ENCODE data around the gene ZDHHC14. TPM values are rescaled to one million over a fixed set of nuclear protein-coding genes. Genes with fewer than 3 reads are reported as not detected.
A peak's percentile ranks its signal among the peaks of the same experiment; 100 is the strongest.

ZDHHC14 gene
- total RNA-seq, 1 experiment from 2014 or later: 3.2 TPM

DNA sequence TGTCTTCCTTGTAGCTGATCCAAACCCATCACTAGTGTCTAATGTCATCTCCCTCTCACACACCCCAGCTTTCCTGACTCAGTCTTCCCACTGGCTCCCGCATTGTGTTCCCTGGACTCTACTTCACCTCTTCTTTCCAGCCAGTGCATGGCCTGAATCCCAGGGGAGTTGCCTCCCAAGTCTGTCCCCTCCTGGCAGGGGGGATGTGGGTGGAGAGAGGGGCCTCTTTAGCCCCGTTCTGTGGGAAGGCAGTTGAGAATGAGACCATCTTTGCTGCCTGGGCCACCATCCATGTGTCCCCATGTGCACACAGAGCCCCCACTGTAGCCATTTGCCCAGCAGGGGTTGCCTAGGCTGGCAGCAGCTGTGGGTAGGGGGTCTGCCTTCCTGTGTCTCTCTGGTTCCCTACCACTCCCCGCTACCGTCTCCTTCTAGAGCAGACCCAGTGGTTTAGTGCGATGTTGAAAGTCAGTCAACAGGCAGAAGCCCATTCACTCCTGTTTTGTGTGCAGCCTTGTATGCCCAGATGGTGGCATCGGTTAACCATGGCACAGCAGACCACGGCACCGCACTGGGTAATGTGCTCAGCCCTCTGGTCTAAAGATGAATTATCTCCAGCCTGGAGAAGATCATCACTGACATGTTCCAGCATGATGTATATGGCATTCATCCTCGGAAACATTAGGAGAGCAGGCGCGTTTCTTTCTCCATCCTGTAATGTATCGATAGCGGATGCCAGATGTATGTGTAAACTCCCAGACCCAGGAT lies 263.2 kb downstream of the ZDHHC14 start:
- peak; percentile 11 for DNase-seq (ENCODE audit: low spot score)

GRCh38 chr6:157645201-157645795 lies 264.3 kb downstream of the ZDHHC14 start:
- DNase-seq (ENCODE audit: low spot score): no peak

DNA sequence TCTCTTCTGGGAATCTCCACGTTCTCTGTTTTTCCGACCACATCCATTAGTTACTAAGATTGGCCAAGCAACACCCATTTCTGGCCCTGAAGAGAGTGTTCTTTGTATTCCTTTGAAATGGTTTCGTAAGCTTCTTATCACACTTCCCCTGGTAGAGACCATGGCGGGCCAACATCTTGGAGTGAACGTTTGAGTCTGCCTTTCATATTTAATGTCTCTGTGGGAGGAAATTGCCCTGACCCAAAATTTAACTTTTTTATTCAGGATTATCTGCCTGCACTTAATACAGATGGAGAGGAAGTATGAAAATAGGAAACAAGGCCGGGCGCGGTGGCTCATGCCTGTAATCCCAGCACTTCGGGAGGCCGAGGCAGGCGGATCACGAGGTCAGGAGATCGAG lies 265.0 kb downstream of the ZDHHC14 start:
- DNase-seq (ENCODE audit: low spot score): no peak

- DNase-seq (ENCODE audit: low spot score): no peak
Observed at GRCh38 chr6:157647261-157647915, 266.4 kb downstream of the ZDHHC14 start.

- no peak for DNase-seq (ENCODE audit: low spot score)
Observed at GRCh38 chr6:157648561-157648960, 267.6 kb downstream of the ZDHHC14 start.

- no peak for DNase-seq (ENCODE audit: low spot score)
Observed at GRCh38 chr6:157649311-157650260, 268.6 kb downstream of the ZDHHC14 start.

DNA sequence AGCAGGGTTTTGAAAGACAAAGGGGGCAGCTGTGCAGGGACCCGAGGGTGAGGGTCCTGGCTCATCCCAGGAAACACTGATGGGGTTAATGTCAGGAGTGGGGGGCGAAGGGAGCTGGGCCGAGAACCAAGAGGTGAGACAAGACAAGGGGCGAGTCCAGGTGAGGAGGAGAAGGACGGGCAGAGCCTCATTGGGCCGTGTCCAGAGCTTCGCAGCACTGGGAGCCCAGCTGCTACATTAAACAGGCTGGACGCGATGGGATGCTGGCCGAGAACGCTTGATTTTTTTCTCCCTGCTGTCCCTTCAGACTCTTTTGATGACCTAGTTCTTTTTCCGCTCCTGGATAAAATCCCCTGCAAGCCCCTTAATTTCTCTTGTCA lies 269.3 kb downstream of the ZDHHC14 start:
- DNase-seq (ENCODE audit: low spot score): no peak

- no peak for DNase-seq (ENCODE audit: low spot score)
Observed at GRCh38 chr6:157650801-157651200, 269.8 kb downstream of the ZDHHC14 start.

- no peak for DNase-seq (ENCODE audit: low spot score)
Observed at GRCh38 chr6:157651731-157652490, 270.9 kb downstream of the ZDHHC14 start.

- DNase-seq (ENCODE audit: low spot score): no peak
Observed at GRCh38 chr6:157652601-157653363, 271.8 kb downstream of the ZDHHC14 start.

DNA sequence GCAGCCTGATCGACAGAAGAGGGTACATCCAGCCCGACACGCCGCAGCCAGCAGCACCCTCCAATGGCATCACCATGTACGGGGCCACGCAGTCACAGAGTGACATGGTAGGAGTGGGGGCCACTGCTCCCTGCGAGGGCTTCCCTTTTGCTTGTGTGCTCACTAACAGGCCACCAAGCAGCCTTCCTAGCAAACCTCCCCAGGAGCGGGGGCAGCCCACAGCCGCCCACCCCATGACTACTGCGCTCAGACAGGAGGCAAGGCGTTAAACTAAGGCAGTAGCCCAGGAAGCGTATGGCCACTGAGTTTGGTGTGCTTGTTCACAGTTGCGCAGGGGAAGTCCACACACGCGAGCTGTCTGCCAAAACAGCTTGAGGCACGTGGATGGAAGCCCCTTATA lies 272.5 kb downstream of the ZDHHC14 start:
- no peak for DNase-seq (ENCODE audit: low spot score)

DNA sequence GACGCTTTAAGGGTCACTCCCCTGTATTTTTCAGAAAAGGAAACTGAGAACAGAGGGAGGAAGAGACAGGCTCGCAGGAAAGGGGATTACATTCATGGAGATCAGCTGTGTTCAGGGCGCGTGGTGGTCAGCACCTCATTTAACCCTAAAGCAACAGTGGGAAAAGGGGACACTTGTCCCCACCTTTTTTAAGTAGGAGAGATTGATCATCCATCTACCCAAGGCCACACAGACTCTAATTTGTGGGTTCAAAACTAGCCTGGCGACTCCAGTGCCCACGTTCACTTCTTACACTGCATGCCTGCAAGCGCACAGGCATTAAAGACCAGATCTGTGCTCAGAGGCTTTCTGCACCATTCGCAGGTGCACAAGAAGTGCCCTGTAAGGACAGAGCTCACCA lies 274.1 kb downstream of the ZDHHC14 start:
- no peak for DNase-seq (ENCODE audit: low spot score)

GRCh38 chr6:157656437-157656997 lies 275.5 kb downstream of the ZDHHC14 start:
- DNase-seq (ENCODE audit: low spot score): no peak

DNA sequence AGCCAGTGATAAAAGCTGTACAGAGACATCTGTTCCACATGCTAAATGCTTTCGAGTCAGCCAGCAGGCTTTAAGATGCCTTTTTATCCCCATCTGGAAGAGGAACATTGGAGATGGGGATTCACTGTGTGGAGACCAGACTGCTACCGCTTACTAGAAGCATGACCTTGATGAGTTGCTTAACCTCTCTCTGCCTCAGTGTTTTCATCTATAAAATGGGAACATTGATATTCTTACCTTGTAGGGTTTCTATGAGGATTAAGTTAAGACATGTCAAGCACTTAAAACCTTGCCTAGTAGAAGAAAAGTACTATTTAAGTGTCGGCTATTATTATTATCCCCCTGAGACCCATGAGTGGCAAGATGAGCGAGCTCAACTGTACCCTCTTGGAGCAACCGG lies 276.8 kb downstream of the ZDHHC14 start:
- no peak for DNase-seq (ENCODE audit: low spot score)

- DNase-seq (ENCODE audit: low spot score): no peak
Observed at GRCh38 chr6:157658301-157658700, 277.3 kb downstream of the ZDHHC14 start.

DNA sequence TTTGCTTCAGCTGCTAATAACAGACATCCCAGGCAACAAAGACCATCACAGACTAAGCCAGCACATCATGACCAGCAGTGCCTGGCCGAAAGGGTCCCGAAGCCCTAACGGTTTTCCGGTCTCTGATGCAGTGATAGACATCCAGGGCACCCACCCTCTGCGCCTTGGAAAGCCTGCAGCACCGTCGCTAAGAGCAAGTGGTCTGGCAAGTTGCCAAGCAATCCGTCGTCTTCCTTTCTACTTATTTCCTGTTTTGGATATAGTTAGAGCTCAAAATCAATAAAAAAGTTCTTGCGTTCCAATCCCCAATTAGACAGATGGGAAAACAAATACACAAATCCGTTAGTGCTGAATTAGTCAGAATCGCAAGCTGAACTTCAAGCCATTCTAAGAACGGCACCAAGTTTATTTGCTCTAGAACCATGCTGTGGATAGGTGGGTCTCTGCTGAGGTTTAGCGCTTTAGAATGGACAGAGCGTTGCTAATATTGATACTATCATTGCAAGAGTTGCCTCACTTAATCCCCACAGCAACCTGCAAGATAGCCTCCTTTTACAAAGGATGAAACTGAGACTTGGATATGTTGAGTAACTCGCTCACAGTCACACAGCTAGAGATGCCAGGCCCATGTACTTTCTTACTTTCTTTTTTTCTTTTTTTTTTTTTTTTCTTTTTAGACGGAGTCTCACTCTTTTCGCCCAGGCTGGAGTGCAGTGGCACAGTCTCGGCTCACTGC lies 278.7 kb downstream of the ZDHHC14 start:
- DNase-seq (ENCODE audit: low spot score): no peak

GRCh38 chr6:157660414-157660813 lies 279.4 kb downstream of the ZDHHC14 start:
- DNase-seq (ENCODE audit: low spot score): no peak

DNA sequence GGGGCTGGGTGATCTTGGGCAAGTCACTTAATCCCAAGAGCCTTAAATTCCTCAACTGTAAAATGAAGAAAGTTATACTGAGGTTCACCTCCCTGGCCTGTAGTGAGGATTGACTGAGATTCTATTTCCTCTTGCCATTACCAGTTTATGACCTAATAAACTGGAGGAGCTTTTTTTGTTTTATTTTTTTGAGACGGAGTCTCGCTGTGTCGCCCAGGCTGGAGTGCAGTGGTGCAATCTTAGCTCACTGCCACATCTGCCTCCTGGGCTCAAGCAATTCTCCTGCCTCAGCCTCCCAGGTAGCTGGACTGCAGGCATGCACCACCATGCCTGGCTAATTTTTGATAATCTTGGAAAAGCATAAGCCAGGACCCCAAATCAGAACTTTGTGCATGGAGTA lies 280.7 kb downstream of the ZDHHC14 start:
- no peak for DNase-seq (ENCODE audit: low spot score)

- DNase-seq (ENCODE audit: low spot score): no peak
Observed at GRCh38 chr6:157663261-157663660, 282.3 kb downstream of the ZDHHC14 start.
